Keratinocyte (primary cell): Measurements from ENCODE around the gene SF3B2.

Experiments used
- EZH2 ChIP-seq: IDR thresholded peaks from one replicate; pipeline ENCODE4 v1.6.1; 2012; ENCODE audit warnings: inconsistent platforms, mild to moderate bottlenecking, low read length, moderate library complexity
- TF ChIP-seq, protein P1 (sequence below), 3 experiments: IDR thresholded peaks in 1 of 3; conservative IDR thresholded peaks in 1 of 3; optimal IDR thresholded peaks in 1 of 3; 2 replicates in 2 of 3; 3 replicates in 1 of 3; pipeline versions ENCODE3 to v1.5.1; 2011; ENCODE audit warnings: low read length in 3 of 3, mild to moderate bottlenecking in 3 of 3, moderate library complexity in 2 of 3, control low read depth in 1 of 3, inconsistent platforms in 1 of 3; ENCODE audit not compliant: insufficient read depth in 2 of 3; ENCODE audit errors: extremely low read depth in 1 of 3

DNA sequence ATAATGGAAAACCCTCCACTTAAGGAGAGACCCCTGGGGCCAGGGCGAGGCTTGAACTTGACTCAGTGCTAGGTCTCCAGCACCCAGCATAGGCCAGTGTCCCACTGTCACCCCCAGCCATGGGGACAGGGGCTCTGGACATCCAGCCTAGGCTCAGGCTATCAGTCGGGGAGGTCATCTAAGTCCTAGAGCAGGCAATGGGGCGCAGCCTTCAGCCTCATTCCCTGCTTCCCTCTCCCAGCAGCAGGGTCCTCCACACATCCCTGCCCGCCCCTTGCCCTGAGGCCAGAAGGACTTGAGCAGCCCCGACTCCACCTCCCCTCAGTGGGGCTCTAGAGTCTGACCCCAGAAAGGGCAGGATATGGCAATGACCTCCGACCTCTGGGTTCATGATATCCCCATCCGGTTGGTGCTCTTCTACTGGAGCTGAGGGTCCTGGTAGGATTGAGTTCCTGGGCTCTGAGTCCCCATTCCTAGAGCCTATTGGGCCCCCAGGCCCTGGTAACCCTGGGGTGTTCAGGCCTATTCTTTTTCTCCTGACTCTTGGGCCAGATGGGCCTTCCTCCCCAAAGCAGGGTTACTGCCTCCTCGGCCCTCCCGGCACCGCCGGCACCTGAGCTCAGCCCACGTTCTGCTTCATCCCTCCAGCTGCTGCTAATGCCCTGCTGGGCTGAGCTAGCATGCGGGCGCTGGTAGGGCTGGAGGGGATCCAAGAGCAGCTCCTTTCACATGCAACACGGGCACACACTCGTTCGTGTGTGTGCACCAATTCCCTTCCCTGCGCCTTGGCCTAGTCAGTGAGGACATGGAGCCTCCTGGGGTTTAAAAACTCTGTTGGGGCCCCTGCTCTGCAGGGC is 36.0 kb upstream of the SF3B2 start:
- TF ChIP-seq, protein P1, sequence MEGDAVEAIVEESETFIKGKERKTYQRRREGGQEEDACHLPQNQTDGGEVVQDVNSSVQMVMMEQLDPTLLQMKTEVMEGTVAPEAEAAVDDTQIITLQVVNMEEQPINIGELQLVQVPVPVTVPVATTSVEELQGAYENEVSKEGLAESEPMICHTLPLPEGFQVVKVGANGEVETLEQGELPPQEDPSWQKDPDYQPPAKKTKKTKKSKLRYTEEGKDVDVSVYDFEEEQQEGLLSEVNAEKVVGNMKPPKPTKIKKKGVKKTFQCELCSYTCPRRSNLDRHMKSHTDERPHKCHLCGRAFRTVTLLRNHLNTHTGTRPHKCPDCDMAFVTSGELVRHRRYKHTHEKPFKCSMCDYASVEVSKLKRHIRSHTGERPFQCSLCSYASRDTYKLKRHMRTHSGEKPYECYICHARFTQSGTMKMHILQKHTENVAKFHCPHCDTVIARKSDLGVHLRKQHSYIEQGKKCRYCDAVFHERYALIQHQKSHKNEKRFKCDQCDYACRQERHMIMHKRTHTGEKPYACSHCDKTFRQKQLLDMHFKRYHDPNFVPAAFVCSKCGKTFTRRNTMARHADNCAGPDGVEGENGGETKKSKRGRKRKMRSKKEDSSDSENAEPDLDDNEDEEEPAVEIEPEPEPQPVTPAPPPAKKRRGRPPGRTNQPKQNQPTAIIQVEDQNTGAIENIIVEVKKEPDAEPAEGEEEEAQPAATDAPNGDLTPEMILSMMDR (optimal IDR thresholded peaks at IDR 0.05 in 1 of 3, IDR thresholded peaks at IDR 0.05 in 1 of 3, conservative IDR thresholded peaks at IDR 0.05 in 1 of 3; ENCODE audit: extremely low read depth in 1 of 3, insufficient read depth in 2 of 3, low read length in 3 of 3) = no peak
- no peak for TF ChIP-seq EZH2
